HepG2 (cell line): ENCODE measurements around the gene MRPL50. TPM values are rescaled to one million over a fixed set of nuclear protein-coding genes. Genes with fewer than 3 reads are reported as not detected.

Experiments
- ATAC-seq: fragments of 200-7000 bp; cut with Tn5 transposase; 3 replicates; pipeline ENCODE4 v1.9.1; 2020; ENCODE audit warnings: mild to moderate bottlenecking, moderate library complexity
- BruUV-seq: library from RNA; stranded (reverse); fragments of 400-500 nt; replicated peaks from 2 replicates; lab custom pipeline; 2021; lab: Mats Ljungman, UMichigan
- CTCF ChIA-PET: fragments of 300-600 bp; formaldehyde crosslinking; extraction: SDS; loops from one replicate; lab custom pipeline; 2021; ENCODE audit warnings: low total read pairs, inconsistent platforms, low intra/inter-chr PET ratio; lab: Yijun Ruan, JAX
- POLR2A ChIA-PET: fragments of 350-600 bp; sonication (Branson Sonifier 250); formaldehyde crosslinking; loops from one replicate; lab custom pipeline; 2020; ENCODE audit warnings: antibody characterized with exemption, inconsistent platforms; lab: Yijun Ruan, JAX
- DNase-seq: peaks from one replicate; pipeline ENCODE4 v3.0.0-alpha.2; 2015; ENCODE audit warnings: low spot score
- FAIRE-seq: peaks from 3 replicates; lab custom pipeline; 2011; peaks lifted over from hg19 to GRCh38; lab: Jason Lieb, UNC
- H2AFZ ChIP-seq: one replicate; pipeline ENCODE4 v1.6.1; 2011; ENCODE audit warnings: low read length, inconsistent platforms
- H3K27ac ChIP-seq: fragments of 300-600 bp; 3 replicates; pipeline ENCODE4 v1.8.0; 2011; ENCODE audit warnings: mixed run types, mild to moderate bottlenecking, mixed read lengths, low read length, inconsistent platforms; ENCODE audit not compliant: insufficient read depth; ENCODE audit errors: extremely low read length
- H3K27me3 ChIP-seq, 2 experiments: fragments of 200-600 bp in 1 of 2; 2 replicates in 1 of 2; 3 replicates in 1 of 2; pipeline versions ENCODE4 v1.6.0 to v1.8.0; 2011; ENCODE audit warnings: low read length in 2 of 2, mild to moderate bottlenecking in 2 of 2, moderate library complexity in 2 of 2, inconsistent platforms in 1 of 2; ENCODE audit not compliant: insufficient read depth in 2 of 2, control insufficient read depth in 1 of 2
- H3K36me3 ChIP-seq, 2 experiments: fragments of 200-600 bp in 1 of 2; replicated peaks in 1 of 2; 2 replicates in 1 of 2; 3 replicates in 1 of 2; pipeline versions ENCODE4 v1.5.1 to v1.8.0; 2011; ENCODE audit warnings: low read length in 2 of 2, inconsistent platforms in 1 of 2; ENCODE audit not compliant: insufficient read depth in 2 of 2, control insufficient read depth in 1 of 2
- H3K4me1 ChIP-seq: 2 replicates; pipeline ENCODE4 v1.5.1; 2012; ENCODE audit warnings: low read length, inconsistent platforms; ENCODE audit not compliant: insufficient read depth
- H3K4me2 ChIP-seq: 2 replicates; pipeline ENCODE4 v1.6.0; 2011; ENCODE audit warnings: low read depth, low read length, inconsistent platforms
- H3K4me3 ChIP-seq, 3 experiments: fragments of 200-600 bp in 1 of 3; sonication (generic), shearing (Covaris generic) in 1 of 3; replicated peaks in 1 of 3; 2 replicates each; pipeline ENCODE4 v1.5.1; 2011 to 2016; ENCODE audit warnings: low read length in 3 of 3, inconsistent platforms in 2 of 3, low read depth in 2 of 3, mild to moderate bottlenecking in 2 of 3, control low read depth in 1 of 3, mixed read lengths in 1 of 3; ENCODE audit not compliant: insufficient read depth in 1 of 3
- H3K79me2 ChIP-seq: one replicate; pipeline ENCODE4 v1.6.1; 2011; ENCODE audit warnings: low read length, inconsistent platforms; ENCODE audit not compliant: insufficient read depth
- H3K9ac ChIP-seq: 2 replicates; pipeline ENCODE4 v1.6.0; 2011; ENCODE audit warnings: mild to moderate bottlenecking, low read depth, low read length, inconsistent platforms; ENCODE audit not compliant: insufficient read depth
- H3K9me3 ChIP-seq: 2 replicates; pipeline ENCODE4 v1.5.1; 2012; ENCODE audit warnings: mild to moderate bottlenecking, low read length
- H4K20me1 ChIP-seq: 2 replicates; pipeline ENCODE4 v1.6.0; 2011; ENCODE audit warnings: inconsistent platforms, mild to moderate bottlenecking, low read length, moderate library complexity; ENCODE audit not compliant: insufficient read depth
- FOXO4 ChIP-seq: sonication (generic); formaldehyde crosslinking; conservative IDR thresholded peaks from 2 replicates; pipeline ENCODE4 v1.8.1; 2023; ENCODE audit warnings: missing genetic modification reagents
- MTA3 ChIP-seq: sonication (generic); formaldehyde crosslinking; IDR thresholded peaks from 2 replicates; pipeline ENCODE4 v1.4.0; 2020; ENCODE audit warnings: missing genetic modification reagents
- POLR2AphosphoS2 ChIP-seq: IDR thresholded peaks from 2 replicates; pipeline ENCODE4 v1.6.1; 2011; ENCODE audit warnings: low read depth, low read length, improper control_type of control experiment
- TRAFD1 ChIP-seq: sonication (generic); formaldehyde crosslinking; IDR thresholded peaks from 2 replicates; pipeline ENCODE4 v1.5.1; 2020; ENCODE audit warnings: missing genetic modification reagents, mild to moderate bottlenecking, borderline replicate concordance
- ZFP36L1 ChIP-seq: sonication (generic); formaldehyde crosslinking; IDR thresholded peaks from 2 replicates; pipeline ENCODE4 v1.8.0; 2022; ENCODE audit warnings: mild to moderate bottlenecking, missing genetic modification reagents, moderate library complexity
- ZNF766 ChIP-seq: sonication (generic); formaldehyde crosslinking; IDR thresholded peaks from 2 replicates; pipeline ENCODE4 v1.5.0; 2020; ENCODE audit warnings: missing genetic modification reagents, borderline replicate concordance
- in situ Hi-C: cut with HindIII; loops from 2 replicates; pipeline ENCODE4 v1.10.0; 2017; ENCODE audit warnings: low pct_unique_long_range_greater_than_20kb; ENCODE audit not compliant: extremely low pct_ligation_motif_present
- intact Hi-C: fragments of 100-400 bp; cut with micrococcal nuclease; formaldehyde crosslinking; loops from one replicate; pipeline ENCODE4 v1.10.0; 2022; ENCODE audit not compliant: unreplicated experiment
- polyA plus RNA-seq, 8 experiments: library from polyadenylated mRNA; depleted of rRNA in 3 of 8; stranded (reverse) in 7 of 8; unstranded in 1 of 8; fragments of >200 nt; fragmentation: Illumina TruSeq in 4 of 8; extraction: Trizol in 4 of 8; gene quantifications; 2 replicates each; pipeline versions ENCODE4 v1.2.1 to v1.2.3, GENCODE V29; 2011 to 2016; ENCODE audit warnings: low read depth in 4 of 8, missing spikeins in 1 of 8, mixed read lengths in 1 of 8; ENCODE audit not compliant: insufficient read depth in 1 of 8
- total RNA-seq, 5 experiments: library from RNA; depleted of rRNA; stranded (reverse); fragments of >200 nt; fragmentation: Illumina TruSeq; extraction: Trizol; gene quantifications; 2 replicates each; pipeline ENCODE4 v1.2.3, GENCODE V29; 2016; ENCODE audit warnings: low read depth in 1 of 5

The MRPL50 gene
- total and polyA plus RNA-seq, 2 of the 13 experiments (the other 11 are each of a cell fraction or from before 2014, with no cell fraction given) = 37.1 to 70.0 TPM

- H3K4me3 ChIP-seq = no peak overlapping the region
- no peak overlapping the region for H2AFZ ChIP-seq
- BruUV-seq = no TSS peak
- ATAC-seq (no peak), FAIRE-seq (no peak), DNase-seq (no peak)
- no peaks in the 10 kb centered on the region for H3K9me3 ChIP-seq
- peaks cover 72% of the 10 kb centered on the region for H3K4me1 ChIP-seq
- ChIA-PET CTCF (no interaction called here), POLR2A (no interaction called here)
- no peak overlapping the region for H3K27ac ChIP-seq
- no peaks in the 10 kb centered on the region for H4K20me1 ChIP-seq
- no peaks in the 10 kb centered on the region for H3K27me3 ChIP-seq
- H3K9ac ChIP-seq = no peak overlapping the region
- H3K4me2 ChIP-seq = no peak overlapping the region
- TF ChIP-seq ZFP36L1 (CRISPR knock-in tag) (0 out of 2 replicates have a peak, but pooled peaks have one; percentile 24), MTA3 (CRISPR knock-in tag) (no peak), TRAFD1 (CRISPR knock-in tag) (0 out of 2 replicates have a peak, but pooled peaks have one; percentile 22), POLR2AphosphoS2 (no peak), ZNF766 (CRISPR knock-in tag) (no peak), FOXO4 (0 out of 2 replicates have a peak, but pooled peaks have one; percentile 51)
- intact Hi-C loops (no loop called here), in situ Hi-C loops (no loop called here)
- no peaks in the 10 kb centered on the region for H3K36me3 ChIP-seq
- no peaks in the 10 kb centered on the region for H3K79me2 ChIP-seq
Observed at GRCh38 chr9:101360647-101361046, 37.8 kb downstream of the MRPL50 start.
